ENCODE measurements around the gene ZNF653.
A peak's percentile ranks its signal among the peaks of the same experiment; 100 is the strongest.

ZNF653 gene

DNA sequence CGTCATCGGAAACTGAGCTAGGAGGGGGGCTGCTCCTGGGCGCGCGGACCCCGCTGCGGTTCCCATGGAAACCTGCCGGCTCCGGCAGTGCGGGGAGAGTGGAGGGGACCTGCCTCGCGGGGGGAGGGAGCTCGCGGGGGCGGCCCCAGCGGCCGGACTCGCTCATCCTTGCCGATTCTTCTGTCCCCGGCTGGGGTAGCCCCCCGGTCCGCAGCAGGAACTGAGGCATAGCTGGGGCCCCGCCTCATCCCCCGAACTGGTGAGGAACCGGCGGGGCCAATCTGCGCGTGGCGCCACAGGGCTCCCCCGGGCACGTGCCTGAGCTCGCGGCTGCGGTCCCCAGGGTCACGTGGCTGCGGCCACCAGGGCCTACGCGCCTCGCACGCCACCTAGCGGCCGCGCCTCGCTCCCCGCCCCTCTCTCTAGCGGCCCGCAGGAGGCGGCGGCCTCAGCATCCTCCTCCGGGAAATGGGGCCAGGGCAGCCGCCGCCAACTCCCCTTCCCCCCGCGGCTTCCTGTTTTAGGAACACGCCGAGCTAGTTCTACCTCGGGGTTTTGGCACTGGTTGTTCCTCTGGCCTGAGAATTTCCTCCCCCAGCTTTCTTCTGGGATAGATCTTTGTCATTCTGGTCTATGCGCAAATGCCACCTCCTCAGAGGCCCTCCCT is 23.1 kb downstream of the ZNF653 start:
- TF ChIP-seq, protein P1, sequence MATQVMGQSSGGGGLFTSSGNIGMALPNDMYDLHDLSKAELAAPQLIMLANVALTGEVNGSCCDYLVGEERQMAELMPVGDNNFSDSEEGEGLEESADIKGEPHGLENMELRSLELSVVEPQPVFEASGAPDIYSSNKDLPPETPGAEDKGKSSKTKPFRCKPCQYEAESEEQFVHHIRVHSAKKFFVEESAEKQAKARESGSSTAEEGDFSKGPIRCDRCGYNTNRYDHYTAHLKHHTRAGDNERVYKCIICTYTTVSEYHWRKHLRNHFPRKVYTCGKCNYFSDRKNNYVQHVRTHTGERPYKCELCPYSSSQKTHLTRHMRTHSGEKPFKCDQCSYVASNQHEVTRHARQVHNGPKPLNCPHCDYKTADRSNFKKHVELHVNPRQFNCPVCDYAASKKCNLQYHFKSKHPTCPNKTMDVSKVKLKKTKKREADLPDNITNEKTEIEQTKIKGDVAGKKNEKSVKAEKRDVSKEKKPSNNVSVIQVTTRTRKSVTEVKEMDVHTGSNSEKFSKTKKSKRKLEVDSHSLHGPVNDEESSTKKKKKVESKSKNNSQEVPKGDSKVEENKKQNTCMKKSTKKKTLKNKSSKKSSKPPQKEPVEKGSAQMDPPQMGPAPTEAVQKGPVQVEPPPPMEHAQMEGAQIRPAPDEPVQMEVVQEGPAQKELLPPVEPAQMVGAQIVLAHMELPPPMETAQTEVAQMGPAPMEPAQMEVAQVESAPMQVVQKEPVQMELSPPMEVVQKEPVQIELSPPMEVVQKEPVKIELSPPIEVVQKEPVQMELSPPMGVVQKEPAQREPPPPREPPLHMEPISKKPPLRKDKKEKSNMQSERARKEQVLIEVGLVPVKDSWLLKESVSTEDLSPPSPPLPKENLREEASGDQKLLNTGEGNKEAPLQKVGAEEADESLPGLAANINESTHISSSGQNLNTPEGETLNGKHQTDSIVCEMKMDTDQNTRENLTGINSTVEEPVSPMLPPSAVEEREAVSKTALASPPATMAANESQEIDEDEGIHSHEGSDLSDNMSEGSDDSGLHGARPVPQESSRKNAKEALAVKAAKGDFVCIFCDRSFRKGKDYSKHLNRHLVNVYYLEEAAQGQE (IDR thresholded peaks at IDR 0.05; ENCODE audit: insufficient replicate concordance, low read depth), result peak; percentile 37
- TF ChIP-seq SPI1 (IDR thresholded peaks at IDR 0.05; ENCODE audit: borderline replicate concordance, low read depth), result peak; percentile 70
- TF ChIP-seq, protein P2, sequence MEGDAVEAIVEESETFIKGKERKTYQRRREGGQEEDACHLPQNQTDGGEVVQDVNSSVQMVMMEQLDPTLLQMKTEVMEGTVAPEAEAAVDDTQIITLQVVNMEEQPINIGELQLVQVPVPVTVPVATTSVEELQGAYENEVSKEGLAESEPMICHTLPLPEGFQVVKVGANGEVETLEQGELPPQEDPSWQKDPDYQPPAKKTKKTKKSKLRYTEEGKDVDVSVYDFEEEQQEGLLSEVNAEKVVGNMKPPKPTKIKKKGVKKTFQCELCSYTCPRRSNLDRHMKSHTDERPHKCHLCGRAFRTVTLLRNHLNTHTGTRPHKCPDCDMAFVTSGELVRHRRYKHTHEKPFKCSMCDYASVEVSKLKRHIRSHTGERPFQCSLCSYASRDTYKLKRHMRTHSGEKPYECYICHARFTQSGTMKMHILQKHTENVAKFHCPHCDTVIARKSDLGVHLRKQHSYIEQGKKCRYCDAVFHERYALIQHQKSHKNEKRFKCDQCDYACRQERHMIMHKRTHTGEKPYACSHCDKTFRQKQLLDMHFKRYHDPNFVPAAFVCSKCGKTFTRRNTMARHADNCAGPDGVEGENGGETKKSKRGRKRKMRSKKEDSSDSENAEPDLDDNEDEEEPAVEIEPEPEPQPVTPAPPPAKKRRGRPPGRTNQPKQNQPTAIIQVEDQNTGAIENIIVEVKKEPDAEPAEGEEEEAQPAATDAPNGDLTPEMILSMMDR (IDR thresholded peaks at IDR 0.05; ENCODE audit: insufficient read depth, low read length), result peak; percentile 63
- TF ChIP-seq POLR2AphosphoS5 (IDR thresholded peaks at IDR 0.05; ENCODE audit: low read depth), result peak; percentile 65
- TF ChIP-seq GABPA (IDR thresholded peaks at IDR 0.05; ENCODE audit: low read depth), result no peak
- Histone ChIP-seq H3K27me3 (ENCODE audit: insufficient read depth, poor library complexity, severe bottlenecking) (peaks cover 34% of the 10 kb centered on the region), H3K4me3 (replicated peaks; ENCODE audit: insufficient read depth, low read length) (peak overlapping the region; percentile 26), H3K27ac (replicated peaks) (no peak overlapping the region)
- peak; percentile 83 to 86 for DNase-seq (ENCODE audit: low read depth in 1 of 2, low spot score in 1 of 2)

DNA sequence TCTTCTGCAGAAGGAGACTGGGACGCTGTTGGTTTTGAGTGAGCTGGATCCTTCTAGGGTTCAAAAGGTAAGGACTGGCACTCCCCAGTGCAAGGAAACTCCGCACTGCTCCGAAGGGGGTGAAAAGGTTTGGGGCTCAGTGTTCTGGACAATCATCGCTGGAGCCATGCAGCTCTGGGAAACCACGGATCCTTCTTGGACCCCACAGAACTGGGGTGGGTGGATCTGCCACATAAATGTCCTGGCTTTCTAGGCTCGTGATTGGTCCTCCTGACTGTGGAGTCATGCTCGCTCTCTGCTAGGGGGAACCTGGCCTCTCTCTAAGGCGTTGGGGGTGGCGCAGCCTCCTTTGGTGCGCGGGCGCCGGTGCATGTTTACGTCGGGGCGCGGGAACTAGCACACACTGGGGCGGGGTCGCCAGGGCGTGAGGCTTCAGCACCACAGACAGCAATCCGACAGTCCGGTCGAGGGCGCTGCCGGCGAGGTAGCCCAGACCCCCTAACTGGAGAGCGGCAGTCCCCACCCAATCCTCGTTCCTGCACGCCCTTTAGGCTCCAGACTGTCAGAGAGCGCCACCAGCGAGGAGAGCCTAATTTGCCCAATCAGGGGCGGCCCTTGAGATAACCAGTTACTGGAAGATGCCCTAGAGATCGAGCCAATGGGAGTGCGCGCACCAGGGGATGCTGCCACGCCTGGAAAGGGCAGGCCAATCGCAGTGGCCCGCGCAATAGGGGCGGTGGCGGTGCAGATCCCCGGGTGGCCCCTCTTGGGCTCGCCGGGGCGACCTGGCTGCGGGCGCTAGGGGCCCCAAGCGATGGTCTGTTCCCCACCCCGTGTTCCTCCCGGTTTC is 23.9 kb downstream of the ZNF653 start:
- Histone ChIP-seq H3K4me3 (replicated peaks; ENCODE audit: insufficient read depth, low read length) (peak overlapping the region; percentile 26), H3K27me3 (ENCODE audit: insufficient read depth, poor library complexity, severe bottlenecking) (peaks cover 40% of the 10 kb centered on the region), H3K27ac (replicated peaks) (no peak overlapping the region)
- peak; percentile 58 to 73 for DNase-seq (ENCODE audit: low read depth in 1 of 2, low spot score in 1 of 2)
- TF ChIP-seq, protein P1 (IDR thresholded peaks at IDR 0.05; ENCODE audit: insufficient replicate concordance, low read depth), result peak; percentile 92
- TF ChIP-seq SPI1 (IDR thresholded peaks at IDR 0.05; ENCODE audit: borderline replicate concordance, low read depth), result no peak

DNA sequence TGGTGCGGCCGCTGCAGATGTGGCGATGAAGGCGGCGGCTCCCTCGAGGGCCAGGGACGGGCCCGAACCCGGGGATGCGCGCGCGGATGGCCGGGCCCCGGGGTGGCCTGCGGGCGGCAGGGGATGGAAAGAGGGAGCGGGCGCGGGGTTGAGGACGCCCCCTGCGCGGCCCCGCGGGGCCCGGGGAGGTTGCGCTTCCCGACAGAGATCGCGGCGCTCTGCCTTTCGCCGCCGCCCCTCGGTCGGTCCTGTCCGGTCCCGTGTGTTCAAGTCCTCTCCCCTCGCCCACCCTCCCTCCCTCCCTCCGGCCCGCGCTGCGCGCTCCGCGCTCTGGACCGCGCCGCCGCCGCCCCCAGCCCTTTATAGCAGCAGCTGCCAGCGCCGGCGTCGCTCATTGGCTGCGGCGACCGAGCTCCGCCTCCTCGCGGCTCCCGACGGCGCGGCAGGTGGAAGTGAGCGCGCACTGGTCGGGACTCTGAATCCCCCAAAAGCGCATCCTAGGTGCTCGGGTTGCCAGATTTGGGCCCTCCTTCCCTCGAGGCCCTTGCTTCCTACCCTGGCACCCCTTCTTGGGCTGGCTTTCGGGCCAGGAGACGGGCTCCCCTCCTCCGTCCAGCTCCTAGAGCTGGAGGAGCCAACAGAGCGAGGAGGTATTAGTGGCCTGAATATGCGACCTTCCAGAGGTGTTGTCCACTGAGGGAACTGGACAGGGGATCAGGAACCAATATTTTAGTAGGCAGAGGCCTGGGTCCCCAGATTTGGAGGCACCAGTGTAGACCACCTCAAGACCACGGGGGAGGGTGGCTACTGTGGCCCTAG is 24.7 kb downstream of the ZNF653 start, which contains the start of gene ELAVL3:
ELAVL3 (minus strand) TSS at position 332 of the 819 bp plus-strand sequence. CDS start 438 bp downstream, outside the sequence.
- H3K27ac ChIP-seq (replicated peaks), result no peak within 1 kb of the TSS
- DNase-seq (ENCODE audit: low read depth in 1 of 2, low spot score in 1 of 2), result no peak
- H3K27me3 ChIP-seq (ENCODE audit: insufficient read depth, poor library complexity, severe bottlenecking), result peaks cover 41% of the 10 kb centered on the region
- no peak within 1 kb of the TSS for H3K4me3 ChIP-seq (replicated peaks; ENCODE audit: insufficient read depth, low read length)
- TF ChIP-seq, protein P2 (IDR thresholded peaks at IDR 0.05; ENCODE audit: insufficient read depth, low read length), result no peak
- TF ChIP-seq, protein P1 (IDR thresholded peaks at IDR 0.05; ENCODE audit: insufficient replicate concordance, low read depth), result no peak
- TF ChIP-seq GABPA (IDR thresholded peaks at IDR 0.05; ENCODE audit: low read depth) (no peak), POLR2AphosphoS5 (IDR thresholded peaks at IDR 0.05; ENCODE audit: low read depth) (no peak), SPI1 (IDR thresholded peaks at IDR 0.05; ENCODE audit: borderline replicate concordance, low read depth) (no peak)
